ENCODE results near the gene CBFB. TPM values are rescaled to one million over a fixed set of nuclear protein-coding genes. Genes with fewer than 3 reads are reported as not detected.

CBFB gene
- total and polyA plus RNA-seq, 2 of the 13 experiments (the other 11 are each of a cell fraction or from before 2014, with no cell fraction given): 22.1 to 70.8 TPM

DNA sequence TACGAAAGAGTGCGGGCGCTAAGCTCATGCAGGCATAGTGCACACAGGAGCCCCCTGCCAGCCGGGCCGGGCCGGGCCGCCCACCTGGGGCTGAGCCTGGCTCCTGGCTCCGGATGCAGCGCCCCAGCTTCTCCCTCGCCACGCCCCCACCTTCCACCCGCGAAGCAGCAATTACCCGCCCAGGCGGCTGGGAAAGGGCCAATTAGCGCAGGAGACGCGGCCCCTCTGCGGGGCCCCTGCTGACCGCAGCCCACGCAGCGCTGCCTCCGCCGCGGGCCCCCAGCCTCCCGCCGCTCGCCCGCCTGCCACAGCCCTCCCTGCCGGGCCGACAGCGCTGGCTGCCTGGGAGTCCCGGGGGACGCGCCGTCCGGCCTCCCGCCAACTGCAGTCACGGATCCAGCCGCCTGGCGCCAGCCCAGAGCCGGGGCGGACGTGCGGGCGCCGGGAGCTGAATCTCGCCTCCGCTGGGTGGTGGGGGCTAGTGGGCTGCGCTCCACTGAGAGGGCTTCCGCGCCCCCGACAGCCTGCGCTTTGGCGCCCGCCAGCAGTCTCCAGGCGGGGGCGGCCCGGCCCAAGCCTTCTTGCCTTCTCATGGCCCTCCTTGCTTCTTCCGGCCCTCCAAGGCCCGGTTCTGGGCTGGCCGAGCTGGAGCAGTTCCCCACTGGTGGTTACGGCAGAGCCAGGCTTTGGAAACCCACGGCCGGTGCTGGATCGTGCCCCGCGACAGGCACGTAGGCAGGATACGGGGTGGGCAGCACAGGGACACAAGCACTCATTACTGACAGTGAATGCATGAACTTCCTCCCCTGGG lies 14.9 kb upstream of the CBFB start (continued):
- TF ChIP-seq, protein P1, sequence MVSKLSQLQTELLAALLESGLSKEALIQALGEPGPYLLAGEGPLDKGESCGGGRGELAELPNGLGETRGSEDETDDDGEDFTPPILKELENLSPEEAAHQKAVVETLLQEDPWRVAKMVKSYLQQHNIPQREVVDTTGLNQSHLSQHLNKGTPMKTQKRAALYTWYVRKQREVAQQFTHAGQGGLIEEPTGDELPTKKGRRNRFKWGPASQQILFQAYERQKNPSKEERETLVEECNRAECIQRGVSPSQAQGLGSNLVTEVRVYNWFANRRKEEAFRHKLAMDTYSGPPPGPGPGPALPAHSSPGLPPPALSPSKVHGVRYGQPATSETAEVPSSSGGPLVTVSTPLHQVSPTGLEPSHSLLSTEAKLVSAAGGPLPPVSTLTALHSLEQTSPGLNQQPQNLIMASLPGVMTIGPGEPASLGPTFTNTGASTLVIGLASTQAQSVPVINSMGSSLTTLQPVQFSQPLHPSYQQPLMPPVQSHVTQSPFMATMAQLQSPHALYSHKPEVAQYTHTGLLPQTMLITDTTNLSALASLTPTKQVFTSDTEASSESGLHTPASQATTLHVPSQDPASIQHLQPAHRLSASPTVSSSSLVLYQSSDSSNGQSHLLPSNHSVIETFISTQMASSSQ (IDR thresholded peaks at IDR 0.05; ENCODE audit: low read depth): no peak
- TF ChIP-seq, protein P1 (CRISPR knock-in tag; IDR thresholded peaks at IDR 0.05; ENCODE audit: borderline replicate concordance): 0 out of 2 replicates have a peak, but pooled peaks have one; percentile 34
- TF ChIP-seq PAF1 (CRISPR knock-in tag; IDR thresholded peaks at IDR 0.05) (no peak), ZFP36 (IDR thresholded peaks at IDR 0.05; ENCODE audit: borderline replicate concordance, low read depth, low read length, partially characterized antibody) (no peak), ZMYM3 (CRISPR knock-in tag; IDR thresholded peaks at IDR 0.05) (peak; percentile 14; the same call in 1 of the 2 replicates), HOXA5 (CRISPR knock-in tag; IDR thresholded peaks at IDR 0.05) (0 out of 2 replicates have a peak, but pooled peaks have one; percentile 35), ZNF563 (CRISPR knock-in tag; IDR thresholded peaks at IDR 0.05) (peak; percentile 74; the same call in 1 of the 2 replicates), ASH2L (IDR thresholded peaks at IDR 0.05; ENCODE audit: insufficient read length, low read depth, low read length) (peak; percentile 34), ZSCAN9 (CRISPR knock-in tag; IDR thresholded peaks at IDR 0.05; ENCODE audit: borderline replicate concordance) (no peak), ZSCAN31 (CRISPR knock-in tag; IDR thresholded peaks at IDR 0.05; ENCODE audit: low read depth) (peak; percentile 25; the same call in 1 of the 2 replicates), ZFP36L1 (CRISPR knock-in tag; IDR thresholded peaks at IDR 0.05) (peak; percentile 39; the same call in 1 of the 2 replicates), HNRNPLL (IDR thresholded peaks at IDR 0.05; ENCODE audit: low read depth, low read length, poor library complexity, severe bottlenecking) (peak; percentile 64), ZNF292 (CRISPR knock-in tag; IDR thresholded peaks at IDR 0.05; ENCODE audit: borderline replicate concordance, low read depth) (0 out of 2 replicates have a peak, but pooled peaks have one; percentile 14), HDAC1 (CRISPR knock-in tag; IDR thresholded peaks at IDR 0.05) (peak; percentile 20; the same call in 1 of the 2 replicates), MNT (IDR thresholded peaks at IDR 0.05) (no peak), BCL3 (CRISPR knock-in tag; IDR thresholded peaks at IDR 0.05) (peak; percentile 27; the same call in 1 of the 2 replicates), SP4 (CRISPR knock-in tag; IDR thresholded peaks at IDR 0.05) (peak; percentile 14; the same call in 1 of the 2 replicates), GZF1 (CRISPR knock-in tag; IDR thresholded peaks at IDR 0.05) (no peak), RFXAP (CRISPR knock-in tag; IDR thresholded peaks at IDR 0.05; ENCODE audit: borderline replicate concordance) (0 out of 2 replicates have a peak, but pooled peaks have one; percentile 26)
- TF ChIP-seq, protein P2, sequence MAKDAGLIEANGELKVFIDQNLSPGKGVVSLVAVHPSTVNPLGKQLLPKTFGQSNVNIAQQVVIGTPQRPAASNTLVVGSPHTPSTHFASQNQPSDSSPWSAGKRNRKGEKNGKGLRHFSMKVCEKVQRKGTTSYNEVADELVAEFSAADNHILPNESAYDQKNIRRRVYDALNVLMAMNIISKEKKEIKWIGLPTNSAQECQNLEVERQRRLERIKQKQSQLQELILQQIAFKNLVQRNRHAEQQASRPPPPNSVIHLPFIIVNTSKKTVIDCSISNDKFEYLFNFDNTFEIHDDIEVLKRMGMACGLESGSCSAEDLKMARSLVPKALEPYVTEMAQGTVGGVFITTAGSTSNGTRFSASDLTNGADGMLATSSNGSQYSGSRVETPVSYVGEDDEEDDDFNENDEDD (CRISPR knock-in tag; IDR thresholded peaks at IDR 0.05; ENCODE audit: borderline replicate concordance): peak; percentile 54; the same call in 1 of the 2 replicates
